ENCODE data around the gene FNDC3B. TPM values are rescaled to one million over a fixed set of nuclear protein-coding genes. Genes with fewer than 3 reads are reported as not detected.
A peak's percentile ranks its signal among the peaks of the same experiment; 100 is the strongest.

The FNDC3B gene
- total RNA-seq, 1 donor from 2014 or later = 204 TPM

DNA sequence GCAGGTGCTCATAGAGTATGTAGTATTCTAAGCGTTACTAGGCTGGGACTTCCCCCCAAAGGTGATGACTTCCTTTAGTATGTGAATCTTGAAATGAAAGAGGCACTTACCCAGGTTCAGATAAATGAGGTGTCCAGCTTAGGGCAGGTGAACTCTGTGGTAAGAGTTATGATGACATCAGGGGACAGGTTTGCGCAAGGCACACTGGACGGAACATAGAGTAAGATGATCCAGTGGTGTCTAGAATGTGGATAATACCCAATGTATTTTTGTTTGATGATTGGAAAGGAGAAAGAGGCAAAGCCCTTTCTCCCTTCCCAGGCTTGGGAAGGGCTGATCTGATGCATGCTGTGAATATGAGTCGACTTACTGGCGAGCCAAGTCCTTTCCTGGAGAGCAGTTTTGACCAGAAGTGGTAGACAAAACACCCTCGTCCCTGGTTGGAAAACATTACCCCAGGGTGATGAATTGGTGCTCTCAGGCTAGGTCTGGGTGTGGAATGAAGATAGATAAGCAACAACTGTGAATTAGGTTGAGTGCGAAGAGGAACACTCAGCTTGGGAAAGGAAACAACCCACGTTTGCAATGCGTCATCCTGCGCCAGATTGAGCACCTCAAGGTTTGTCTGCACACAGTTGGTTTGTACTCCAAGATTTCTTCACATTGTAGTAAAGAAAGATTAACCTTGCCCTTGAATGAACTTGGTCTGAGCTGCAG is 284.7 kb downstream of the FNDC3B start:
- TF ChIP-seq, protein P1, sequence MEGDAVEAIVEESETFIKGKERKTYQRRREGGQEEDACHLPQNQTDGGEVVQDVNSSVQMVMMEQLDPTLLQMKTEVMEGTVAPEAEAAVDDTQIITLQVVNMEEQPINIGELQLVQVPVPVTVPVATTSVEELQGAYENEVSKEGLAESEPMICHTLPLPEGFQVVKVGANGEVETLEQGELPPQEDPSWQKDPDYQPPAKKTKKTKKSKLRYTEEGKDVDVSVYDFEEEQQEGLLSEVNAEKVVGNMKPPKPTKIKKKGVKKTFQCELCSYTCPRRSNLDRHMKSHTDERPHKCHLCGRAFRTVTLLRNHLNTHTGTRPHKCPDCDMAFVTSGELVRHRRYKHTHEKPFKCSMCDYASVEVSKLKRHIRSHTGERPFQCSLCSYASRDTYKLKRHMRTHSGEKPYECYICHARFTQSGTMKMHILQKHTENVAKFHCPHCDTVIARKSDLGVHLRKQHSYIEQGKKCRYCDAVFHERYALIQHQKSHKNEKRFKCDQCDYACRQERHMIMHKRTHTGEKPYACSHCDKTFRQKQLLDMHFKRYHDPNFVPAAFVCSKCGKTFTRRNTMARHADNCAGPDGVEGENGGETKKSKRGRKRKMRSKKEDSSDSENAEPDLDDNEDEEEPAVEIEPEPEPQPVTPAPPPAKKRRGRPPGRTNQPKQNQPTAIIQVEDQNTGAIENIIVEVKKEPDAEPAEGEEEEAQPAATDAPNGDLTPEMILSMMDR (IDR thresholded peaks at IDR 0.05; ENCODE audit: unreplicated experiment) = no peak
- no peak for DNase-seq (ENCODE audit: low spot score)
- H3K9me3 Mint-ChIP-seq (ENCODE audit: unreplicated experiment) = no peaks in the 10 kb centered on the region
- peak overlapping the region; percentile 70 for H3K27ac Mint-ChIP-seq (ENCODE audit: unreplicated experiment)
- peaks cover 11% of the 10 kb centered on the region for H3K4me1 Mint-ChIP-seq (ENCODE audit: unreplicated experiment)
- H3K4me3 Mint-ChIP-seq (ENCODE audit: unreplicated experiment) = peak overlapping the region; percentile 68
- peaks cover 16% of the 10 kb centered on the region for H3K27me3 Mint-ChIP-seq (ENCODE audit: unreplicated experiment)
- peaks cover 54% of the 10 kb centered on the region for H3K36me3 Mint-ChIP-seq (ENCODE audit: low read depth, unreplicated experiment)

DNA sequence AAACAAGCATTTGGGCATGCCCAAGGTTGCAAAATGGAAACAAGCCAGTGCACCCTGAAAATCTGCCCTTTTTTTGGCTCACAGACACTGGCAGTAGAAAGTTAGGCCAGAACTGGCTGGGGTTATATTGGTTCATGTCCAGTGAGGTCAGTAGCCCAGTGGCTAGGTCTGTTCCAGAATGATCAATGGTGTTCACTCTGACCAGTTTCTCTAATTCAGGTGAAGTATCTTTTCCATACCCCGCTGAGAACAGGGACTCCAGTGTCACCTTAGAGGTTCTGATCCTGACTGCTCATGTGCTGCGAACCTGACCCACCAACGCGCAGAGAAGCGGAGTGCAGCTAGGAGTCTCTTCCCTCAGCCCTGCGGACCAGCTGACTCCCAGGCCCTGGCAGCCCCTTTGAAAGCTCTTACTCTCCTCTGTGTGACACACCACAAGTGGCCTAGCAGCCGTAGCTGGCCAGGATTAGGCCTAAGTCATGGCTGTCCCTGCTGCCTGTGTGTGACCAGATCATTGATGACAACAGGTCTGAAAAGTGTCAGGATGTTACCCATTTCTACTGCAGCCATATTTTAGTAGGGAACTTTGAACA is 285.3 kb downstream of the FNDC3B start:
- peak overlapping the region; percentile 49 for H3K4me3 Mint-ChIP-seq (ENCODE audit: unreplicated experiment)
- H3K36me3 Mint-ChIP-seq (ENCODE audit: low read depth, unreplicated experiment) = peaks cover 53% of the 10 kb centered on the region
- peaks cover 7% of the 10 kb centered on the region for H3K4me1 Mint-ChIP-seq (ENCODE audit: unreplicated experiment)
- H3K9me3 Mint-ChIP-seq (ENCODE audit: unreplicated experiment) = no peaks in the 10 kb centered on the region
- TF ChIP-seq, protein P1 (IDR thresholded peaks at IDR 0.05; ENCODE audit: unreplicated experiment) = no peak
- H3K27me3 Mint-ChIP-seq (ENCODE audit: unreplicated experiment) = peaks cover 12% of the 10 kb centered on the region
- peak overlapping the region; percentile 58 for H3K27ac Mint-ChIP-seq (ENCODE audit: unreplicated experiment)
- DNase-seq (ENCODE audit: low spot score) = no peak

DNA sequence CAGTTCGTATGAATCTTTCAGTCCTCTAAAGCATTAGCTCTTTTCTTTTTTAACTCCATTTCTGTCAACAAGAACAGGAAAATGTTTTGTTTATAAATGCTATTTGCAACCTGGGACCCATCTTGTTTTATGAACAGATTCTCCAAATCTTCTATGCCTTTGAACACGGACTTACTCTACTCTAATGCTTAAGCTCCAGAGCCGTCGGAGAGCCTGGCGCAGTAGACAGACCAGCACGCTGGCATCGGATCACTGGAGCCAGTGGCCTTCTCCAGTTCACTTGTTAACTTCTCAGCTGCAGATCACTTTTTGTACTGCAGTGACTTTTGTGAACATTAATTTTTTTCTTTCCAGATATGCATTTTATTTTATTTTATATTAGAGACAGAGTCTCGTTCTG is 286.1 kb downstream of the FNDC3B start:
- Mint-ChIP-seq H3K27ac (ENCODE audit: unreplicated experiment) (no peak overlapping the region), H3K36me3 (ENCODE audit: low read depth, unreplicated experiment) (peaks cover 54% of the 10 kb centered on the region), H3K4me1 (ENCODE audit: unreplicated experiment) (peaks cover 6% of the 10 kb centered on the region), H3K9me3 (ENCODE audit: unreplicated experiment) (no peaks in the 10 kb centered on the region), H3K4me3 (ENCODE audit: unreplicated experiment) (no peak overlapping the region), H3K27me3 (ENCODE audit: unreplicated experiment) (peaks cover 9% of the 10 kb centered on the region)
- no peak for DNase-seq (ENCODE audit: low spot score)
- TF ChIP-seq, protein P1 (IDR thresholded peaks at IDR 0.05; ENCODE audit: unreplicated experiment) = no peak

DNA sequence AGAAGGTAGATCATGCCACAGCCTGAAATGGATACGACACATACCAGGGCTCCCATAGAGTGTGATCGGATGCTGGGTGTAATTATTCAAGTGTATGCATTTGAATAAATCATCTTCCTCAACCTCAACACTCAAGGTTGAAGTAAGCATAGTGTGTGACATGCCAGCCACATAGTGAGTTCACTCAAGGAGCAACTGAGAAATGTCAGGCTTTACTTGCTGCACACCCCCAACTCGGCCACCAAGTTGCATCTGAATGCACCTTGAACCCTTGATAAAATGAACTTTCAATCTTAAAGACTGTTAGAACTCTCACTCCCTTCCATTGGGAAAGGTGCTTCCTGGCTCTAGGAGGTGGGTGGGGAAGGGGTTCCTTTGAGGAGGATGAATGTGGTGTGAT is 287.6 kb downstream of the FNDC3B start:
- Mint-ChIP-seq H3K4me3 (ENCODE audit: unreplicated experiment) (no peak overlapping the region), H3K36me3 (ENCODE audit: low read depth, unreplicated experiment) (peaks cover 62% of the 10 kb centered on the region), H3K27ac (ENCODE audit: unreplicated experiment) (no peak overlapping the region), H3K27me3 (ENCODE audit: unreplicated experiment) (peaks cover 11% of the 10 kb centered on the region), H3K9me3 (ENCODE audit: unreplicated experiment) (no peaks in the 10 kb centered on the region), H3K4me1 (ENCODE audit: unreplicated experiment) (peaks cover 6% of the 10 kb centered on the region)
- DNase-seq (ENCODE audit: low spot score) = no peak
- TF ChIP-seq, protein P1 (IDR thresholded peaks at IDR 0.05; ENCODE audit: unreplicated experiment) = no peak

DNA sequence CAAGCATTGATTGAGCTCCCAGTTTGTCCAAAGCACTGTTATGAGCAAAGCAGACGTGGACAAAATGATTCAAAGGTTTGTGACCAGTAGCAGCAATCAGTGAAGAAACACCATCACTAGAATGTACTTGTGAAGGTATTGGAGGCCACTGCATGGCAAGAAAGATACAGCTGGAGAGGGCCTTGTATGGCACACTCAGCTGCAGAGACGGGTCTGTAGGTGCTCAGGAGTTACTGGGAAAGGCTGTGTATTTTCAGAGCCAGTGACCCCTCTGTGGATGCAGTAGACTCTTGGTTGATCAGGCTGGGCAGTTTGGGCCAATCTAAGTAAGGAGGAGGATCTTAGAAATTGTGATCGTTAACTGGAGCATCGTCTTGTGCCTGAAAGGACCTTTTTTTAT is 288.9 kb downstream of the FNDC3B start:
- TF ChIP-seq, protein P1 (IDR thresholded peaks at IDR 0.05; ENCODE audit: unreplicated experiment) = no peak
- peaks cover 60% of the 10 kb centered on the region for H3K36me3 Mint-ChIP-seq (ENCODE audit: low read depth, unreplicated experiment)
- peaks cover 6% of the 10 kb centered on the region for H3K4me1 Mint-ChIP-seq (ENCODE audit: unreplicated experiment)
- DNase-seq (ENCODE audit: low spot score) = no peak
- H3K27me3 Mint-ChIP-seq (ENCODE audit: unreplicated experiment) = peaks cover 7% of the 10 kb centered on the region
- no peak overlapping the region for H3K4me3 Mint-ChIP-seq (ENCODE audit: unreplicated experiment)
- H3K27ac Mint-ChIP-seq (ENCODE audit: unreplicated experiment) = no peak overlapping the region
- H3K9me3 Mint-ChIP-seq (ENCODE audit: unreplicated experiment) = no peaks in the 10 kb centered on the region

All from endothelial cell (in vitro differentiated cells).